Fibroblast of the conjunctiva (primary cell): ENCODE measurements around the gene PDZD11.
"Not testable (repeated sequence)": the region's sequence is repeated elsewhere in the genome, so short reads cannot be mapped to it uniquely, and the experiment has no call there.

Source experiments
- DNase-seq: peaks from one replicate; pipeline ENCODE4 v3.0.0-alpha.2; 2010; ENCODE audit warnings: low read depth

The PDZD11 gene, protein sequence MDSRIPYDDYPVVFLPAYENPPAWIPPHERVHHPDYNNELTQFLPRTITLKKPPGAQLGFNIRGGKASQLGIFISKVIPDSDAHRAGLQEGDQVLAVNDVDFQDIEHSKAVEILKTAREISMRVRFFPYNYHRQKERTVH

GRCh38 chrX:70289793-70290770 is at the start of gene PDZD11, which contains the start of gene KIF4A:
TSS of gene PDZD11 (minus strand) at chrX:70289927. CDS start at chrX:70289341, 586 bp downstream.
TSS of gene KIF4A (plus strand) at chrX:70290104. CDS start at chrX:70290459, 355 bp downstream.
- peak; percentile 61 for DNase-seq

DNA sequence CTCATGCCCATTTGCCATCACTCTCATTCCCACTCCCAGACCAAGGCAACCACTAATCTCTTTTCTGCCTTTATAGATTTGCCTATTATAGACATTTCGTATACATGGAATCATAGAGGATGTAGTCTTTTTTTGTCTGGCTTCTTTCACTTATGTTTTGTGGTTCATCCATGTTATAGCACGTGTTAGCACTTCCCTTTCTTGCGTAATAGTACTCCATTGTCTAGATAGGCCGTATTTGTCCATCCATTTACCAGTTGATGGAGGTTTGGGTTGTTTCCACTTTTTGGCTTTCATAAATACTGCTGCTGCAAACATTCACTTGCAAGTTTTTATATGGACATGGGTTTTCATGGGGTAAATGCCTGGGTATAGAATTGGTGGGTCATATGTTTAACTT is 48.6 kb upstream of the PDZD11 start:
- no peak for DNase-seq

DNA sequence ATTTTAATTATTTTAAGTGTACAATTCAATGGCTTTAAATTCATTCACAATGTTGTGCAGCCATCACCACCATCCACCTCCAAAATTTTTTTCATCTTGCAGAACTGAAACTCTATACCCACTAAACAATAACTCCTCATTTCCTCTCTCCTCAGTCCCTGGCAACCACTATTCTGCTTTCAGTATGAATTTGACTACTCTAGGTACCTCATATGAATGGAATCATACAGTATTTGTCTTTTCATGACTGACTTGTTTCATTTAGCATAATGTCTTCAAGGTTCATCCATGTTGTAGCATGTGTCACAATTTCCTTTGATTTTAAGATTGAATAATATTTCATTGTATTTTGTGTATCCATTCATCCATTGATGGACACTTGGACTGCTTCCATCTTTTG is 47.0 kb upstream of the PDZD11 start:
- DNase-seq = no peak

DNA sequence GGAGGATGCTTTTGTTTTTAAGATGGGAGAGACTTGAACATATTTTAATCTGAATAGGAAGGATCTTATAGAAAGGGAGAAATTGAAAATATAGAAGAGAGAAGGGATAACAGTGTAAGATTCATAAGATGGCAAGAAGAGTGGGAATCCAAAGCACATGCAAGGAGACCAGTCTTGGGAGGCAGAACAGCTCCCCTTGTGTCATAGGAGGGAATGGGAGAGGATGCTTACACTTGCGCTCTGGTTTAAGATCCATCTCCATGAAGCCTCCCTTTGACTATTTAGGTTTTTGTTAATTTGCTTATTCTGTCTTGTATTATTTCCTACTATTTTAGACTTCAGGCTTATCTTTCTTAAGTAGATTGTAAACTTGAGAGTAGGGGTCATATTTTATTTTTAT is 42.9 kb upstream of the PDZD11 start:
- DNase-seq = no peak

DNA sequence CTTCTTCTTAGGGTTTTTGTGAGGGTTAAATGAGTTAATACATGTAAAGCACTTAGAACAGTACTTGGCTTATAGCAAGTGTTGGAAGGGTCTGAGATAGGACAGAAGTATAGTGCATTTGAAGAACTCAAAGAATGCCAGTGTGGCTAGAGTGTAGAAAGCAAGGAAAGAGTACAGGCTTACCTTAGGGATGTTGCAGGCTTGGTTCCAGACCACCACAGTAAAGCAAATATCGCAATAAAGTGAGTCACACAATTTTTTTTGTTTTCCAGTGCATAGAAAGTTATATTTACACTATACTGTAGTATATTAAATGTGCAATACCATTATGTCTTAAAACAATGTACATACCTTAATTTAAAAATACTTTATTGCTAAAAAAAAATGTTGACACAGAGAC is 41.4 kb upstream of the PDZD11 start:
- DNase-seq = no peak

DNA sequence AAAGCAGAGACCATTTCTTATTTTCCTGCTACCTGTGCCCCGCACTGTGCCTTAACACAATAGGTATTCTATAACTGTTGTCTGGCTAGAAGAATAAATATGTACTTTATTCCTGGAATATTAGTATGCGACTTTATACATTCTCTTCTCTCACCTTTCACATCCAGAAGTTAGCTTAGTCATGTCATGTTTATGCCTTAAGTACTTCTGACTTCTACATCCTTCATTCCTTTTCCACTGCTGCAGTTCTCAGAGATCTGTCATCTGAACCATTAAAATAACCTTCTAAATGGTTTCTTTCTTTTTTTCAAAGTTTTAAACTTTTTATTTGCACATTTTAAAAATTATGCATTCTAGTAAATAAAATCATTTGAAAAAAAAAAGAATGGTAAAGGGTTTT is 34.6 kb upstream of the PDZD11 start:
- DNase-seq = no peak

GRCh38 chrX:70323628-70324027 is 33.9 kb upstream of the PDZD11 start:
- DNase-seq = not testable (repeated sequence)

DNA sequence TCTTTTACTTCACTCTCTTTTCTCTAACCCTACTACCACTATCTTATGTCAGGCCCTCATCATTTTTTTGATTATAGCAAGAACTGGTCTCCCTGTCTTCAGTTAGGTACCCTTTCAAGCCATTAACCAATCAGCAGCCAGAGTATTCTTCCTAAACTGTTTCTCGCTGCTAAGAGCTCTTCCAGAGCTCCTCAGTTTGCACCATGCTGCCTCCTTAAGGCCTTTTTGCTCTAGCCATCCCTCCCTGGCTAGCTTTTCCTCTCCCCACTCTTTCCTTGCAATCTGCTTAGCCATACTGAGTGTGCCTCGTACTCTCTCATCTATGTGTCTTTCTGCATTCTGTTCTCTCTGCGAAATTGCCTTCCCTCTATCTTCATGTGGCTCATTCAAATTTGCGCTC is 33.1 kb upstream of the PDZD11 start:
- no peak for DNase-seq

DNA sequence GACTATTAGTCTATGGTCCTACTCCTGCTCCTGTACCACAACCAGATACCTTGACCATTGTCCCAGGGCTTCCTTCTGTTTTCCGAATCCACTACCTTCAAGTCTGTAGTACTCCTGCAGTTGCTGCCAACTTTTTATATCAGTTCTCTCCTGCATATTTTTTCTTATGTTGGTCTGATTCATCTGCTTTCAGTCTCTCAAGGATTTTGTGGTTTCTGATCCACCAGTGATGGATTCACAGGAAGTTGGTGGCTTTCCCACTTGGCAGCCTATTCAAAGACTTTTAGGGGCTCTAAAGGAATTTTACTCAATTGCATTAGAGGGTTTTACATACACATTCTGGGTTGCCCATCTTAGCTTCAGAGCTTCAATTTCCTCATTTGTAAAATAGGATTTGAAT is 23.8 kb upstream of the PDZD11 start:
- DNase-seq = no peak

DNA sequence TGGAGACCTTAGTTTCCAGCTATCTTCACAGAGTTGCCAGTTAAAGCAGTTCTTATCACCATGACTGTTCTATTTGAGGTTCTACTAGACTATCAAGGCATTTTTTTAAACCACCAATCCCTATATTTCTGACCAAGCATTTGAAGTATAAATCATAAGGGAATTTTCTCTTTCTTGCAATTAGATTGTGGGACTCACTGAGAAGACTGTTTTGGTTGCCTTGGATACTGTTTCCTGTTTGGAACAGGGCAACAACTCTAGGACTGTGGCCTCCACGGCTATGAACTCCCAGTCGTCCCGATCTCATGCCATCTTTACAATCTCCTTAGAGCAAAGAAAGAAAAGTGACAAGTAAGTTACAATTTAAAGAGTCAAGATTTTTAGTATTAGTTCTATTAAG is 12.0 kb upstream of the PDZD11 start:
- no peak for DNase-seq

- no peak for DNase-seq
Observed at GRCh38 chrX:70293621-70294020, 3.9 kb upstream of the PDZD11 start.

GRCh38 chrX:70292788-70293187 is 3.1 kb upstream of the PDZD11 start:
- no peak for DNase-seq

DNA sequence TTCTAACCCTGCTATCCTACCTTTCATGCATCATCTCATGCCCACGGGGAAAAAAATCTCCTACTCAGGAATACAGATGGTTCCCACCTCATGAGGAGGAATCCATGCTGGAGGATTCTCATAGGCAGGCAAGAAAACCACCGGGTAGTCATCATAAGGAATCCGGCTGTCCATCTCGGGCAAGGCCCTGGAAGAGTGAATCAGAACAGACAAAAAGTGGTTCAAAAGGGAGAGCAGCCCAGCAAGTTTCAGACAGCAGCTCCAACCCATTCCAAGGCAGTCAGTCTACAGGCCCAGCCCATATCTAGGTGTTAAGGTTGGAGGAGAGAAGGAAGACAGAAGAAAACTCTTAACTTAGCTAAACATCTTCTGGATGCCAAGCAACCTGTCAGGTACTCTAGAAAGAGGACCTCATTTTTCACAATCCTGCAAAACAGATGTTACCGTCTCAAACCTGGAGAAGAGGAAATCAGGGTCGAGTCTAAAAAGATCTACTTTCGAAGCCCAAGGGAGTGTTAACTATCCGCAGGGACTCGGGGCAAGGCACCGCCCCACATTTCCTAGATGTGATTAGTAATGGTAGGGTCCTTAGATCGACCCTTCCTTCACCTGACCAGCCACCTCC is 447 bp downstream of the PDZD11 start:
- DNase-seq = no peak

GRCh38 chrX:70281951-70282350 is 7.8 kb downstream of the PDZD11 start, which contains the start of gene RAB41:
TSS of gene RAB41 (plus strand) at chrX:70282172. CDS start at chrX:70282218, 46 bp downstream.
- no peak for DNase-seq

GRCh38 chrX:70280573-70280972 is 9.2 kb downstream of the PDZD11 start:
- DNase-seq = no peak

DNA sequence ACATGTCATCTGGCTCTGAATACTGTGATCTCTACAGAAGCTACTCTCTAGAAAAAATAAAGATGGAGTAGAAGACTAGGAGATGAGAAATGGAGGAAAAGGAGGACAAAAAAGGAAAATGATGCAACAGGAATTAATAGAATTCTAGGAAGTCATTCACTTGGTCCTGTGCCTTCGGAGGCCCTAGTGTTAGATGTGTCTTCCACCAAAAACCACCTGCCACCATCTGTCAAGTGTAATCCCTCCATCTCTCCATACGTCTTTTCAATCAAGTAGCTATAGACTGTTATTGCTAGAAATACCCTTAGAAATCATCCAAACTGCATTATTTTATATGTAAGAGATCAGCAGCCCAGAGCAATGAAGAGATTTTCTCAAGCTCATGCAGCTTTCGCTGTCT is 10.6 kb downstream of the PDZD11 start:
- no peak for DNase-seq

DNA sequence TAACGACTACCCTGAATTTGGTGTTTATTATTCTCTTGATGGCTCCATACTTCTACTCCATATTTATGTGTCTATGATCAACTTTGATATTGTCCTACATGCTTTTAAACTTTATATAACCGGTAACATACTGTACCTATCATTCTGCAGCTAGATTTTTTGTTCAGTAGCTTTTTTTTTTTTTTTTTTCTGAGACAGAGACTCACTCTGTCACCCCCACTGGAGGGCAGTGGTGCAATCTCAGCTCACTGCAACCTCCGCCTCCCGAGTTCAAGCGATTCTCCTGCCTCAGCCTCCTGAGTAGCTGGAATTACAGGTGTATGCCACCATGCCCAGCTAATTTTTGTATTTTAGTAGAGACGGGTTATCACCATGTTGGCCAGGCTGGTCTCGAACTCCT is 15.7 kb downstream of the PDZD11 start:
- DNase-seq = not testable (repeated sequence)

DNA sequence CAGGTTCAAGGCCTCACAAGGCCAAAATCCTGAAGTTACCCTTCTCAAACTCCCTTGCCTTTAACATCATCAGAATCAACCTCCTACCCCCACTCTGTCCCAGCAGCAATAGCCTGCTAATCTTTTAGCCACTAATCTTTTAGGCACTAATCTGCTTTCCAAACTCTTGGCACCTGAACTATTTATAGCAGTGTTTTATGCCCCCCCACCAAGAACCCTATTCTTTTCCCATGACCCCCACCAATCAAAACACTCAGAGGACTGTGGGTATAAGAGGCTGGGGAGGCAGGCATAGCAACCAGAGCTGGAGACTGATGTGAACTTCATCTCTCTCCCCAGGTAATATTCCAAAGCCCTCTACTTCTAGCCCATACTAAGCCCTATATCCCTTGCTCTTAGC is 21.7 kb downstream of the PDZD11 start, which contains the start of gene ARR3:
ARR3 (plus strand) TSS at position 301 of the 400 bp plus-strand sequence. CDS start 1,052 bp downstream, outside the sequence.
- no peak for DNase-seq

- DNase-seq = no peak
Observed at GRCh38 chrX:70264784-70265183, 24.9 kb downstream of the PDZD11 start.

DNA sequence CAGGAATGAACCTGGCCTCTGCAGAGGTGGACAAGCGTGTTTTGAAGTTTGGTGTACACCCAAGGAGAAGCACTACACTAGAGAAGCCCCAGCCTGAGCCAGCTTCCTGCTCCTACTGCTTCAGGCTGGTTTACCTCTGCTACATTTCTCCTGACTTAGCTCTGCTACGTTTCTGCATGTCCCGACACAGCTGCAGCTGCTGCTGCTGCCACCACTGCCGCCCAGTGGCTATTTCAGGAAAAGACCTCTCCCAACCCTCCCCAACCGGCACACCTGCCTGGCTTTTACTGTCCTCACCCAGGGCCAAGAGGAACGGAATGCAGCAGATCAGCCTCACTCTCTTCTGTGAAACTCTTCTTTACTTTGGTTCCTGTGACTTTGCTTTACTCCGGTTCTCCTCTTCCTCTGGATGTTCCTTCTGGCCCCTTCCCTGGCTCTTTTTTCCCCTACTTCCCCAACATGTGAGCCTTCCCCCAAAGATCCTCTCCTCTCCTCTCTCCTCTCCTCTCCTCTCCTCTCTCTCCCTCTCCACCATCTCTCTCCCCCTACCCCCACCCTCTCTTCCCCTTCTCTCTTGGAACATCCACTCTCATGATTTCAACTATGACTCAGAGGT is 26.7 kb downstream of the PDZD11 start:
- DNase-seq = peak; percentile 6

- no peak for DNase-seq
Observed at GRCh38 chrX:70260104-70260503, 29.6 kb downstream of the PDZD11 start, which contains the start of gene P2RY4. TSS of gene P2RY4 (minus strand) at chrX:70260204. CDS start at chrX:70259624, 580 bp downstream.
